ENCODE data around the gene IGFL2.
A peak's percentile ranks its signal among the peaks of the same experiment; 100 is the strongest.

The IGFL2 gene

DNA sequence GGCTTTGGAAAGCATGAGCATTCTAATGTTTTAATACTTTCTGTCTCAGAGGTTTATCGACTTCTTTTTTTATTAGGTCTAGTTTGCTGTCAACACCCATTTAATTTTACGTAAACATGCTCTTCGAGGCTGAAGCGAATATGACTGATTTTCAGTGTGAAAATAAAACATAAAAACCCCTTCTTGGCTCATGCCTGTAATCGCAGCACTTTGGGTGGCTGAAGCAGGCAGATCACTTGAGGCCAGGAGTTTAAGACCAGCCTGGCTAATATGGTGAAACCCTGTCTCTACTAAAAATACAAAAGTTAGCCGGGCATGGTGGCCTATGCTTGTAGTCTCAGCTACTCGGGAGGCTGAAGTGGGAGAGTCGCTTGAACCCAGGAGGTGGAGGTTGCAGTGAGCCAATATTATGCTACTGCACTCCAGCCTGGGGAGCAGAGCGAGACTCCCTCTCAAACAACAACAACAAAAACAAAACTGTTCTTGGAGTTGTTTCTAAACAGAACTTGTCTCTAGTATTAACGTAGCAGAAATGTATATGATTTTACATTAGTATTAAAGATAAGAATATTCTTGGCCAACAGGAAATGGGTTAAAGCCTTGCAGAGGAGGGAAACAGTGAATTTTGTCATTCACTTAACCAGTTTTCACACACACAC is 16.4 kb upstream of the IGFL2 start:
- Histone ChIP-seq H3K27me3 (ENCODE audit: insufficient read depth, poor library complexity, severe bottlenecking) (no peaks in the 10 kb centered on the region), H3K4me3 (ENCODE audit: severe bottlenecking) (no peak overlapping the region), H3K9me3 (ENCODE audit: severe bottlenecking) (no peaks in the 10 kb centered on the region), H3K4me1 (ENCODE audit: insufficient read depth, poor library complexity, severe bottlenecking) (peaks cover 20% of the 10 kb centered on the region), H3K36me3 (ENCODE audit: low read depth) (no peaks in the 10 kb centered on the region), H3K27ac (ENCODE audit: poor library complexity, severe bottlenecking) (peak overlapping the region; percentile 85)
- ATAC-seq (ENCODE audit: low read depth) (no peak), DNase-seq (ENCODE audit: low spot score) (no peak)
- TF ChIP-seq, protein P1, sequence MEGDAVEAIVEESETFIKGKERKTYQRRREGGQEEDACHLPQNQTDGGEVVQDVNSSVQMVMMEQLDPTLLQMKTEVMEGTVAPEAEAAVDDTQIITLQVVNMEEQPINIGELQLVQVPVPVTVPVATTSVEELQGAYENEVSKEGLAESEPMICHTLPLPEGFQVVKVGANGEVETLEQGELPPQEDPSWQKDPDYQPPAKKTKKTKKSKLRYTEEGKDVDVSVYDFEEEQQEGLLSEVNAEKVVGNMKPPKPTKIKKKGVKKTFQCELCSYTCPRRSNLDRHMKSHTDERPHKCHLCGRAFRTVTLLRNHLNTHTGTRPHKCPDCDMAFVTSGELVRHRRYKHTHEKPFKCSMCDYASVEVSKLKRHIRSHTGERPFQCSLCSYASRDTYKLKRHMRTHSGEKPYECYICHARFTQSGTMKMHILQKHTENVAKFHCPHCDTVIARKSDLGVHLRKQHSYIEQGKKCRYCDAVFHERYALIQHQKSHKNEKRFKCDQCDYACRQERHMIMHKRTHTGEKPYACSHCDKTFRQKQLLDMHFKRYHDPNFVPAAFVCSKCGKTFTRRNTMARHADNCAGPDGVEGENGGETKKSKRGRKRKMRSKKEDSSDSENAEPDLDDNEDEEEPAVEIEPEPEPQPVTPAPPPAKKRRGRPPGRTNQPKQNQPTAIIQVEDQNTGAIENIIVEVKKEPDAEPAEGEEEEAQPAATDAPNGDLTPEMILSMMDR (IDR thresholded peaks at IDR 0.05; ENCODE audit: poor library complexity, severe bottlenecking), result no peak

DNA sequence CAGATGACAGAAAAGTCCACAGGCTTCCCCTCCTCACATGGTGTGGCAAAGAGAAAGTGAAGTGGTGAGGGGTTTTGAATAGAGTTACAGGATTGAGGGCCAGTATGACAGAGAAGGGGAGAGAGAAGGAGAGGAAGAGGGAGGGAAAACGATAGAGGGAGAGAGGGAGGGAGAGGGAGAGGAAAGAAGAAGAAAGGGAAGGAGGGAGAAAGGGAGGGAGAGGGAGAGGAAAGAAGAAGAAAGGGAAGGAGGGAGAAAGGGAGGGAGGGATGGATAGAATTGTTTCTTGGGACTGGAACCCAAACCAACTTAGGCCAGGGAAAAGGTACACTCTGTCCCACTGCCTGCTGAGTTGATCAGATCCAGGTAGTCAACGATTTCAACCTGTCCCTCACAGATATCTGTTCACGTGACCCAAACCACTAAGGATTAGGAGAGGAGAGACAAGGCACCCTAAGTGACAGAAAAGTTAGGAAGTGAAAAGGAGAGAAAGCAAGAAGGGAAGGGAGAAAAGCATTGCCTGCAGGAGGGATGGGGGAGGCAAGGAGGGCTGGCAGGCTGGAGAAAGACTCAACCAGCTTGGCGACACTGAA is 15.4 kb upstream of the IGFL2 start:
- ATAC-seq (ENCODE audit: low read depth) (no peak), DNase-seq (ENCODE audit: low spot score) (no peak)
- no peak overlapping the region for H3K4me3 ChIP-seq (ENCODE audit: severe bottlenecking)

DNA sequence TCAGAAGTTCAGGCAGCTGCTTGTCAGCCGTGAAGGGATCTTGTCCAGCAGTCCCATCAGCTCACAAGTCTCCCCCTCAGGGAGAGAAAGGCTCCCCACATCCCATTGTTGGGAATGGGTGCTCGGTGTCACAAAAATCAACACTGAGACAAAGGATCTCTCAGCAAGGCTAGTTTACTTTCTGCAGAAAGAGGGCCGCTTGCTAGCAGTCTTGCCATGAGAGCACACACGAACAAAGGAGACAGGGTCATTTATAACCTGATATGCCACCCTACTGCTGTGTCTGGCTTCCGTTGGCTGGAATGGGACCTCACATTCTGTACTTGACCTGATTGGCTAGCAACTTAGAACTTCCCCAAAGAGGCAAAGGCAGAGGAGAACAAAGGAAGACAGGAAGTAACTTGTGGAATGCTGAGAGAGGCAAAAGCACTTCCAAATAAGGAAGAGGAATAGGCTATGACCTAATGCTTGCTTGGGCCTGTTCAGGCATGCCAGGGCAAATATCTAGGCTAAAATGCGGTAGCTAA is 14.9 kb upstream of the IGFL2 start:
- DNase-seq (ENCODE audit: low spot score) (peak; percentile 83), ATAC-seq (ENCODE audit: low read depth) (peak; percentile 59)
- TF ChIP-seq, protein P1 (IDR thresholded peaks at IDR 0.05; ENCODE audit: poor library complexity, severe bottlenecking), result no peak
- Histone ChIP-seq H3K27ac (ENCODE audit: poor library complexity, severe bottlenecking) (peak overlapping the region; percentile 85), H3K4me1 (ENCODE audit: insufficient read depth, poor library complexity, severe bottlenecking) (peaks cover 20% of the 10 kb centered on the region), H3K27me3 (ENCODE audit: insufficient read depth, poor library complexity, severe bottlenecking) (no peaks in the 10 kb centered on the region), H3K36me3 (ENCODE audit: low read depth) (no peaks in the 10 kb centered on the region), H3K9me3 (ENCODE audit: severe bottlenecking) (no peaks in the 10 kb centered on the region), H3K4me3 (ENCODE audit: severe bottlenecking) (no peak overlapping the region)

More for the DNA sequence above, 15.4 kb upstream of the IGFL2 start:
- H3K27ac ChIP-seq (ENCODE audit: poor library complexity, severe bottlenecking), result peak overlapping the region; percentile 85
- no peaks in the 10 kb centered on the region for H3K9me3 ChIP-seq (ENCODE audit: severe bottlenecking)
- no peaks in the 10 kb centered on the region for H3K36me3 ChIP-seq (ENCODE audit: low read depth)
- H3K4me1 ChIP-seq (ENCODE audit: insufficient read depth, poor library complexity, severe bottlenecking), result peaks cover 20% of the 10 kb centered on the region
- TF ChIP-seq, protein P1 (IDR thresholded peaks at IDR 0.05; ENCODE audit: poor library complexity, severe bottlenecking), result no peak
- no peaks in the 10 kb centered on the region for H3K27me3 ChIP-seq (ENCODE audit: insufficient read depth, poor library complexity, severe bottlenecking)

DNA sequence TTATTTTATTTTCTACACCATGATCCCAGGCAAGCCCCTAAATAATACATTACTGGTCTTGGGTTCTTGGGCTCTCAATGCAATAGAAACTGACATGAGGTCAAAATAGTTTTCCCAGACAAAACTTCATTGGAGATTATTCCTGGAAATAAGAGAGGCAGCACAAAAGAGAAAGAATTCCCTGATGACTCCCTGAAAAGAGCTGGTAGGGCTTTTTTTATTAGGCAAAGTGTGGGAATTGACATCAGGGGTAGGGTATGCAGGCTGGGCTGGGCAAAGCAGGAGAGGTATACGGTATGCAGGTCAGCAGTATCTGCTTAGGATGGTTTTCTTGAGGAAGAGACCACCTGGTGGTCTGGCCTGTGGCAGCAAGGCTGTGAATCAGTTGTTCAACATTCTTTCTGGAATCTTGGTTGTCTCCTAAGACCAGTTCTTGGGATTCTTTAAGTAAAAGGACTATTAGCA is 14.2 kb upstream of the IGFL2 start:
- Histone ChIP-seq H3K27me3 (ENCODE audit: insufficient read depth, poor library complexity, severe bottlenecking) (no peaks in the 10 kb centered on the region), H3K9me3 (ENCODE audit: severe bottlenecking) (no peaks in the 10 kb centered on the region), H3K4me1 (ENCODE audit: insufficient read depth, poor library complexity, severe bottlenecking) (peaks cover 20% of the 10 kb centered on the region), H3K27ac (ENCODE audit: poor library complexity, severe bottlenecking) (peak overlapping the region; percentile 85), H3K4me3 (ENCODE audit: severe bottlenecking) (no peak overlapping the region), H3K36me3 (ENCODE audit: low read depth) (no peaks in the 10 kb centered on the region)
- DNase-seq (ENCODE audit: low spot score), result no peak
- ATAC-seq (ENCODE audit: low read depth), result no peak
- TF ChIP-seq, protein P1 (IDR thresholded peaks at IDR 0.05; ENCODE audit: poor library complexity, severe bottlenecking), result no peak

DNA sequence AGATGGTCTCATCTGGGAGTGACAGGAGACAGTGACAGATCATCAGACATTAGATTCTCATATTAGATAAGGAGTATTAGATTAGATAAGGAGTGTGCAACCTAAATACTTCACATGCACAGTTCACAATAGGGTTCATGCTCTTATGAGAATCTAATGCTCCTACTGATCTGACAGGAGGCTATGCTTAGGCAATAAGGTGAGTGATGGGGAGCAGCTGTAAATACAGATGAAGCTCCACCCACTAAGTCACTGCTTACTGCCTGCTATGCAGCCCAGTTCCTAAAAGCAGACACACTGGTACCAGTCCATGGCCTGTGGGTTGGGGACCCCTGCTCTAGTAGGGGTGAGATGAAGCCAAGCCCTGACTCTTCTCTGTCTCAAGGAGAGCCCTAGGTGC is 13.5 kb upstream of the IGFL2 start:
- Histone ChIP-seq H3K36me3 (ENCODE audit: low read depth) (no peaks in the 10 kb centered on the region), H3K4me3 (ENCODE audit: severe bottlenecking) (no peak overlapping the region), H3K27me3 (ENCODE audit: insufficient read depth, poor library complexity, severe bottlenecking) (no peaks in the 10 kb centered on the region), H3K27ac (ENCODE audit: poor library complexity, severe bottlenecking) (peak overlapping the region; percentile 85), H3K4me1 (ENCODE audit: insufficient read depth, poor library complexity, severe bottlenecking) (peaks cover 20% of the 10 kb centered on the region), H3K9me3 (ENCODE audit: severe bottlenecking) (no peaks in the 10 kb centered on the region)
- ATAC-seq (ENCODE audit: low read depth) (no peak), DNase-seq (ENCODE audit: low spot score) (no peak)
- TF ChIP-seq, protein P1 (IDR thresholded peaks at IDR 0.05; ENCODE audit: poor library complexity, severe bottlenecking), result no peak

Measured in RWPE2 (cell line).